Peyer's patch (tissue), 4 donors: ENCODE data around the gene ASF1B.

ENCODE experiments used
- POLR2A ChIP-seq, 2 donors: fragments of 450-650 bp; IDR thresholded peaks; one replicate each; pipeline ENCODE4 v1.5.1; 2017; ENCODE audit warnings: antibody characterized with exemption in 2 of 2, mild to moderate bottlenecking in 2 of 2, moderate library complexity in 2 of 2
- TF ChIP-seq, protein P1 (sequence below), 6 experiments: fragments of 450-650 bp in 4 of 6; fragments of 200-600 bp in 2 of 6; sonication (generic) in 1 of 6; IDR thresholded peaks; one replicate each; pipeline ENCODE4 v1.5.1; 2017 to 2019; ENCODE audit warnings: antibody characterized with exemption in 6 of 6, mild to moderate bottlenecking in 3 of 6, moderate library complexity in 1 of 6

- TF ChIP-seq, protein P1, sequence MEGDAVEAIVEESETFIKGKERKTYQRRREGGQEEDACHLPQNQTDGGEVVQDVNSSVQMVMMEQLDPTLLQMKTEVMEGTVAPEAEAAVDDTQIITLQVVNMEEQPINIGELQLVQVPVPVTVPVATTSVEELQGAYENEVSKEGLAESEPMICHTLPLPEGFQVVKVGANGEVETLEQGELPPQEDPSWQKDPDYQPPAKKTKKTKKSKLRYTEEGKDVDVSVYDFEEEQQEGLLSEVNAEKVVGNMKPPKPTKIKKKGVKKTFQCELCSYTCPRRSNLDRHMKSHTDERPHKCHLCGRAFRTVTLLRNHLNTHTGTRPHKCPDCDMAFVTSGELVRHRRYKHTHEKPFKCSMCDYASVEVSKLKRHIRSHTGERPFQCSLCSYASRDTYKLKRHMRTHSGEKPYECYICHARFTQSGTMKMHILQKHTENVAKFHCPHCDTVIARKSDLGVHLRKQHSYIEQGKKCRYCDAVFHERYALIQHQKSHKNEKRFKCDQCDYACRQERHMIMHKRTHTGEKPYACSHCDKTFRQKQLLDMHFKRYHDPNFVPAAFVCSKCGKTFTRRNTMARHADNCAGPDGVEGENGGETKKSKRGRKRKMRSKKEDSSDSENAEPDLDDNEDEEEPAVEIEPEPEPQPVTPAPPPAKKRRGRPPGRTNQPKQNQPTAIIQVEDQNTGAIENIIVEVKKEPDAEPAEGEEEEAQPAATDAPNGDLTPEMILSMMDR (IDR thresholded peaks at IDR 0.05), result peak; percentile 18 to 97 (median 72)
- TF ChIP-seq POLR2A (IDR thresholded peaks at IDR 0.05), result peak; percentile 33 to 66
Observed at GRCh38 chr19:14073261-14073924, 63.0 kb downstream of the ASF1B start.
